ENCODE data around the gene KRT73. TPM values are rescaled to one million over a fixed set of nuclear protein-coding genes. Genes with fewer than 3 reads are reported as not detected.

KRT73 gene
- total and polyA plus RNA-seq, 2 donors (not counting 1 experiment from before 2014, with no cell fraction given) = not detected

GRCh38 chr12:52649066-52649465, 30.7 kb upstream of the KRT73 start:
- H3K4me2 ChIP-seq (ENCODE audit: extremely low read depth, insufficient read depth, low read length) = no peak overlapping the region
- H3K4me1 ChIP-seq (ENCODE audit: control insufficient read depth, extremely low read depth, insufficient read depth, low read length) = no peaks in the 10 kb centered on the region
- H2AFZ ChIP-seq (ENCODE audit: low read length) = no peak overlapping the region
- H3K27me3 ChIP-seq (ENCODE audit: control insufficient read depth, insufficient read depth, low read length) = peaks cover 3% of the 10 kb centered on the region
- H3K36me3 ChIP-seq (ENCODE audit: control insufficient read depth, insufficient read depth, low read length) = no peaks in the 10 kb centered on the region
- H3K79me2 ChIP-seq (ENCODE audit: control insufficient read depth, insufficient read depth, low read length) = no peaks in the 10 kb centered on the region
- H3K27ac ChIP-seq (ENCODE audit: insufficient read depth, low read length) = no peak overlapping the region
- no peak for DNase-seq (ENCODE audit: low read depth in 2 of 2)
- H4K20me1 ChIP-seq (ENCODE audit: control insufficient read depth, extremely low read depth, insufficient read depth, low read length) = no peaks in the 10 kb centered on the region
- no peak overlapping the region for H3K4me3 ChIP-seq (replicated peaks in 1 of 4; ENCODE audit: control extremely low read depth in 1 of 4, insufficient read depth in 1 of 4, low read depth in 3 of 4, low read length in 4 of 4)
- no peak overlapping the region for H3K9ac ChIP-seq (ENCODE audit: insufficient read depth, low read length)
- no peaks in the 10 kb centered on the region for H3K9me3 ChIP-seq (ENCODE audit: control insufficient read depth, insufficient read depth, low read depth, low read length)
- TF ChIP-seq EZH2 (IDR thresholded peaks at IDR 0.05; ENCODE audit: low read length, missing control alignments) (no peak), CTCF (conservative IDR thresholded peaks at IDR 0.05 in 1 of 2, IDR thresholded peaks at IDR 0.05 in 1 of 2; ENCODE audit: low read depth in 1 of 2, low read length in 2 of 2) (no peak)

- no peak overlapping the region for H2AFZ ChIP-seq (ENCODE audit: low read length)
- H3K27me3 ChIP-seq (ENCODE audit: control insufficient read depth, insufficient read depth, low read length) = peaks cover 3% of the 10 kb centered on the region
- no peaks in the 10 kb centered on the region for H3K36me3 ChIP-seq (ENCODE audit: control insufficient read depth, insufficient read depth, low read length)
- H3K27ac ChIP-seq (ENCODE audit: insufficient read depth, low read length) = no peak overlapping the region
- no peaks in the 10 kb centered on the region for H3K9me3 ChIP-seq (ENCODE audit: control insufficient read depth, insufficient read depth, low read depth, low read length)
- no peak overlapping the region for H3K4me2 ChIP-seq (ENCODE audit: extremely low read depth, insufficient read depth, low read length)
- H3K9ac ChIP-seq (ENCODE audit: insufficient read depth, low read length) = no peak overlapping the region
- no peak overlapping the region for H3K4me3 ChIP-seq (replicated peaks in 1 of 4; ENCODE audit: control extremely low read depth in 1 of 4, insufficient read depth in 1 of 4, low read depth in 3 of 4, low read length in 4 of 4)
- no peaks in the 10 kb centered on the region for H4K20me1 ChIP-seq (ENCODE audit: control insufficient read depth, extremely low read depth, insufficient read depth, low read length)
- no peaks in the 10 kb centered on the region for H3K79me2 ChIP-seq (ENCODE audit: control insufficient read depth, insufficient read depth, low read length)
- H3K4me1 ChIP-seq (ENCODE audit: control insufficient read depth, extremely low read depth, insufficient read depth, low read length) = no peaks in the 10 kb centered on the region
- no peak for DNase-seq (ENCODE audit: low read depth in 2 of 2)
- TF ChIP-seq CTCF (conservative IDR thresholded peaks at IDR 0.05 in 1 of 2, IDR thresholded peaks at IDR 0.05 in 1 of 2; ENCODE audit: low read depth in 1 of 2, low read length in 2 of 2) = no peak
- TF ChIP-seq EZH2 (IDR thresholded peaks at IDR 0.05; ENCODE audit: low read length, missing control alignments) = no peak
Observed at GRCh38 chr12:52648012-52648550, 29.7 kb upstream of the KRT73 start.

GRCh38 chr12:52647601-52648000, 29.2 kb upstream of the KRT73 start:
- Histone ChIP-seq H3K4me2 (ENCODE audit: extremely low read depth, insufficient read depth, low read length) (no peak overlapping the region), H3K27me3 (ENCODE audit: control insufficient read depth, insufficient read depth, low read length) (peaks cover 3% of the 10 kb centered on the region), H3K36me3 (ENCODE audit: control insufficient read depth, insufficient read depth, low read length) (no peaks in the 10 kb centered on the region), H3K9me3 (ENCODE audit: control insufficient read depth, insufficient read depth, low read depth, low read length) (no peaks in the 10 kb centered on the region), H3K4me1 (ENCODE audit: control insufficient read depth, extremely low read depth, insufficient read depth, low read length) (no peaks in the 10 kb centered on the region), H2AFZ (ENCODE audit: low read length) (no peak overlapping the region), H3K9ac (ENCODE audit: insufficient read depth, low read length) (no peak overlapping the region), H4K20me1 (ENCODE audit: control insufficient read depth, extremely low read depth, insufficient read depth, low read length) (no peaks in the 10 kb centered on the region), H3K79me2 (ENCODE audit: control insufficient read depth, insufficient read depth, low read length) (no peaks in the 10 kb centered on the region), H3K27ac (ENCODE audit: insufficient read depth, low read length) (no peak overlapping the region), H3K4me3 (replicated peaks in 1 of 4; ENCODE audit: control extremely low read depth in 1 of 4, insufficient read depth in 1 of 4, low read depth in 3 of 4, low read length in 4 of 4) (no peak overlapping the region)
- no peak for TF ChIP-seq EZH2 (IDR thresholded peaks at IDR 0.05; ENCODE audit: low read length, missing control alignments)
- DNase-seq (ENCODE audit: low read depth in 2 of 2) = no peak

Measured in fibroblast of lung (primary cell).